Lung (tissue), 12 donors: ENCODE measurements around the gene FUT1. TPM values are rescaled to one million over a fixed set of nuclear protein-coding genes. Genes with fewer than 3 reads are reported as not detected.

Experiments used
- ATAC-seq: fragments of 200-7000 bp; cut with Tn5 transposase; one replicate; pipeline ENCODE4 v1.9.1; 2020; ENCODE audit warnings: moderate number of reproducible peaks; ENCODE audit not compliant: insufficient read depth, low FRiP score
- DNase-seq, 3 donors: peaks; one replicate each; pipeline ENCODE4 v3.0.0-alpha.2; 2013 to 2017
- H3K27ac ChIP-seq, 2 donors: one replicate each; pipeline ENCODE4 v1.5.1; 2013; ENCODE audit warnings: mild to moderate bottlenecking in 2 of 2, moderate library complexity in 2 of 2, control low read depth in 1 of 2, inconsistent platforms in 1 of 2, low read depth in 1 of 2, low read length in 1 of 2
- H3K27me3 ChIP-seq, 3 donors: one replicate each; pipeline ENCODE4 v1.5.1; 2013; ENCODE audit warnings: low read length in 2 of 3; ENCODE audit not compliant: control insufficient read depth in 3 of 3, insufficient read depth in 3 of 3
- H3K36me3 ChIP-seq, 4 donors: one replicate each; pipeline ENCODE4 v1.5.1; 2013; ENCODE audit warnings: low read length in 4 of 4, mild to moderate bottlenecking in 1 of 4, moderate library complexity in 1 of 4; ENCODE audit not compliant: control insufficient read depth in 4 of 4, insufficient read depth in 4 of 4
- H3K4me1 ChIP-seq, 5 donors: one replicate each; pipeline ENCODE4 v1.5.1; 2013; ENCODE audit warnings: low read length in 5 of 5, mild to moderate bottlenecking in 2 of 5, moderate library complexity in 1 of 5; ENCODE audit not compliant: control insufficient read depth in 5 of 5, insufficient read depth in 5 of 5
- H3K4me3 ChIP-seq: one replicate; pipeline ENCODE4 v1.5.1; 2013; ENCODE audit warnings: mild to moderate bottlenecking, control low read depth, moderate library complexity
- H3K9ac ChIP-seq, 2 donors: one replicate each; pipeline ENCODE4 v1.5.1; 2013; ENCODE audit warnings: low read length in 2 of 2, control low read depth in 1 of 2; ENCODE audit not compliant: insufficient read depth in 1 of 2
- H3K9me3 ChIP-seq, 4 donors: one replicate each; pipeline ENCODE4 v1.5.1; 2013; ENCODE audit warnings: low read length in 3 of 4, mild to moderate bottlenecking in 1 of 4, moderate library complexity in 1 of 4; ENCODE audit not compliant: control insufficient read depth in 4 of 4, insufficient read depth in 3 of 4
- WGBS, 2 donors: extraction: QIAGEN DNeasy Blood & Tissue Kit; methylation state at CpG; one replicate each; pipeline ENCODE4 v1.1.7; 2013; 5-methylcytosine and 5-hydroxymethylcytosine counted together
- polyA plus RNA-seq, 2 donors: library from polyadenylated mRNA; stranded (reverse); fragments of 200-250 nt; gene quantifications; one replicate each; pipeline ENCODE4 v1.2.1, GENCODE V29; 2013
- total RNA-seq, 2 donors: library from RNA; depleted of rRNA in 1 of 2; stranded (reverse); fragments of >200 nt in 1 of 2; gene quantifications; one replicate each; pipeline ENCODE4 v1.2.1, GENCODE V29; 2014 to 2021
- TF ChIP-seq, protein P1 (sequence below): IDR thresholded peaks from 2 replicates; pipeline ENCODE4 v1.5.1; 2012; ENCODE audit warnings: mild to moderate bottlenecking; ENCODE audit errors: control extremely low read depth, extremely low read depth
- donor health status: control.
- donor health status: control.
- donor health status: Bipolar disorder and iron deficiency.
- donor health status: healthy.
- donor health status: DM: yes; HTN: yes; CAD: no.

The FUT1 gene
- total and polyA plus RNA-seq, 4 donors: 5.1 to 12.4 (median 7.1) TPM

DNA sequence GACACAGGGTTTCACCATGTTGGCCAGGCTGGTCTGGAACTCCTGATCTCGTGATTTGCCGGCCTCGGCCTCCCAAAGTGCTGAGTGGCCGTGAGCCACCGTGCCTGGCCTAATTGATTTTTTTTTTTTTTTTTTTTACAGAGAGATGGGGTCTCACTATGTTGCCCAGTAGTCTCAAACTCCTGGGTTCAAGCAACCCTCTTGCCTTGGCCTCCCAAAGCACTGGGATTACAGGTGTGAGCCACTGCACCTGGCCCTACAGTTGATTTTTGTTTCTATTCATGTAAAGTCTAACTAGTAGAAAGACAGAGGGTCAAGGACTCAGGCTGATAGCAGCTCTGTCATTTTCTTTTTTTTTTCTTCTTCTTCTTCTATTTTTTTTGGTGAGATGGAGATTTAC is 24.7 kb upstream of the FUT1 start:
- TF ChIP-seq, protein P1, sequence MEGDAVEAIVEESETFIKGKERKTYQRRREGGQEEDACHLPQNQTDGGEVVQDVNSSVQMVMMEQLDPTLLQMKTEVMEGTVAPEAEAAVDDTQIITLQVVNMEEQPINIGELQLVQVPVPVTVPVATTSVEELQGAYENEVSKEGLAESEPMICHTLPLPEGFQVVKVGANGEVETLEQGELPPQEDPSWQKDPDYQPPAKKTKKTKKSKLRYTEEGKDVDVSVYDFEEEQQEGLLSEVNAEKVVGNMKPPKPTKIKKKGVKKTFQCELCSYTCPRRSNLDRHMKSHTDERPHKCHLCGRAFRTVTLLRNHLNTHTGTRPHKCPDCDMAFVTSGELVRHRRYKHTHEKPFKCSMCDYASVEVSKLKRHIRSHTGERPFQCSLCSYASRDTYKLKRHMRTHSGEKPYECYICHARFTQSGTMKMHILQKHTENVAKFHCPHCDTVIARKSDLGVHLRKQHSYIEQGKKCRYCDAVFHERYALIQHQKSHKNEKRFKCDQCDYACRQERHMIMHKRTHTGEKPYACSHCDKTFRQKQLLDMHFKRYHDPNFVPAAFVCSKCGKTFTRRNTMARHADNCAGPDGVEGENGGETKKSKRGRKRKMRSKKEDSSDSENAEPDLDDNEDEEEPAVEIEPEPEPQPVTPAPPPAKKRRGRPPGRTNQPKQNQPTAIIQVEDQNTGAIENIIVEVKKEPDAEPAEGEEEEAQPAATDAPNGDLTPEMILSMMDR: no peak
- Histone ChIP-seq H3K27ac (no peak overlapping the region), H3K4me3 (no peak overlapping the region), H3K9ac (no peak overlapping the region), H3K36me3 (no peaks in the 10 kb centered on the region), H3K9me3 (no peaks in the 10 kb centered on the region), H3K4me1 (peaks cover 0 to 3% (median 0%) of the 10 kb centered on the region in 5 donors), H3K27me3 (no peaks in the 10 kb centered on the region)
- 97 to 98% methylated on average over 5 of the region's 5 CpGs for WGBS, 2 donors
- DNase-seq: no peak
- ATAC-seq: no peak

DNA sequence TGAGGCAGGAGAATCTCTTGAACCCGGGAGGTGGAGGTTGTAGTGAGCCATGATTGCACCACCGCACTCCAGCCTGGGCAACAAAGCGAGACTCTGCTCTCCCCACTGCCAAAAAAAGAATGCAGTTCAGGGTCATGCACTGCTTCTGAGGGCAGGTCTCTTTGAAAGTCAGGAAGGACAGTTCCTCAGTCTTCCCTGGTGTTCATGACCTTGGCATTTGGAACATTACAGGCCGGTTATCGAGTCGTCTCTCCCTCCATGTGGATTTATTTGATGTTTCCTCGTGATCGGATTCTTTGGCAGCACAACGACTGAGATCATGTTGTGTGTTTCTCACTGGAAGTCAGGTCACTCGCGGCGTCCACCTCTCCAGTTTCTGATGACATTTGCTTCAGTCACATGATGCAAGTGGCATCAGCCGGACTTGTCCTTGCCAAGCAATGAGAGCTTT is 20.1 kb upstream of the FUT1 start:
- H3K4me1 ChIP-seq: peaks cover 0 to 3% (median 0%) of the 10 kb centered on the region in 5 donors
- H3K27ac ChIP-seq: peak overlapping the region in 1 of 2 donors; percentile 40
- no peak overlapping the region for H3K9ac ChIP-seq
- no peaks in the 10 kb centered on the region for H3K27me3 ChIP-seq
- H3K4me3 ChIP-seq: no peak overlapping the region
- DNase-seq (no peak), ATAC-seq (no peak)
- 43 to 81% methylated on average over 13 of the region's 13 CpGs for whole genome bisulfite sequencing, 2 donors
- H3K36me3 ChIP-seq: no peaks in the 10 kb centered on the region
- peaks cover 0 to 2% (median 0%) of the 10 kb centered on the region in 4 donors for H3K9me3 ChIP-seq
- TF ChIP-seq, protein P1: no peak

DNA sequence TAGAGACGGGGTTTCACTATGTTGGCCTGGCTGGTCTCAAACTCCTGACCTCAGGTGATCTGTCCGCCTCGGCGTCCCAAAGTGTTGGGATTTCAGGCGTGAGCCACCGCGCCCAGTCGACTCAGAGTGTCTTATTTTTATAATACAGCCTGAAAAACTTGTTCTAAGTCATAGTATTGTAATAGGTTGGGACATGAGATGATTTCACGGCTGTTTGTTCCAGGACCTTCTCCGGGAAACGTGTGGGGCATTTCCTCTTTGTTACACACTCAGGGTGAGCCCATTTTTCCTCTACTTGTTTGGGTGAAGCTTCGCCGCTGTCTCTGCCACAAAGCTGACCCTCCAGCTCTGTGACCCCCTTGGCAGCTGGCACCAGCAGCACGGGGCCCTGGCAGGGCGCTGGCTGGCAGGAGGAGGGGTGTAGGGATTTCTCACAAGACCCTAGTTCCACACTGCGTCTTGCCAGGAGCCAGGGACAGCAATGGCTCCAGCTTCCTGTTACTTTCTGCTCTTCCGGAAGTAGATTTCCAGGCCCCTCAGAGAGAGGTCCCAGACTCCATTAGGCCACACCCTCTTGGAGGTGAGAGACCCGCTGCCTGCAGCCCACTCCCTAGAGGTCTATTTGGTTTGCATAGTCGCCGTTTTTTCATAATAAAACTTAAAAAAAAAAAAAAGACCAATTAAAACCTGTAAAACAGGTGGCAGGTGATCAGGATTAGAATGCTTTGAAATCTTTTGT is 18.5 kb upstream of the FUT1 start:
- ATAC-seq (no peak), DNase-seq (no peak)
- 79% methylated on average over 20 of the region's 20 CpGs for WGBS, 2 donors

More for the DNA sequence above, 18.5 kb upstream of the FUT1 start:
- peaks cover 0 to 2% (median 0%) of the 10 kb centered on the region in 4 donors for H3K9me3 ChIP-seq
- H3K36me3 ChIP-seq: no peaks in the 10 kb centered on the region
- no peak overlapping the region for H3K4me3 ChIP-seq
- H3K9ac ChIP-seq: no peak overlapping the region
- H3K4me1 ChIP-seq: peaks cover 0 to 3% (median 0%) of the 10 kb centered on the region in 5 donors
- H3K27ac ChIP-seq: peak overlapping the region in 1 of 2 donors; percentile 84
- TF ChIP-seq, protein P1: no peak
- H3K27me3 ChIP-seq: no peaks in the 10 kb centered on the region
